Ammon's horn (tissue), 1 donor: ENCODE results near the gene TGIF2.
A peak's percentile ranks its signal among the peaks of the same experiment; 100 is the strongest.
"Not testable (repeated sequence)": the region's sequence is repeated elsewhere in the genome, so short reads cannot be mapped to it uniquely, and the experiment has no call there.

Experiments used
- DNase-seq: peaks from one replicate; pipeline ENCODE4 v3.0.0-alpha.2; 2016; ENCODE audit warnings: low spot score

The TGIF2 gene

GRCh38 chr20:36579996-36580545 lies 6.7 kb downstream of the TGIF2 start:
- DNase-seq, result no peak

DNA sequence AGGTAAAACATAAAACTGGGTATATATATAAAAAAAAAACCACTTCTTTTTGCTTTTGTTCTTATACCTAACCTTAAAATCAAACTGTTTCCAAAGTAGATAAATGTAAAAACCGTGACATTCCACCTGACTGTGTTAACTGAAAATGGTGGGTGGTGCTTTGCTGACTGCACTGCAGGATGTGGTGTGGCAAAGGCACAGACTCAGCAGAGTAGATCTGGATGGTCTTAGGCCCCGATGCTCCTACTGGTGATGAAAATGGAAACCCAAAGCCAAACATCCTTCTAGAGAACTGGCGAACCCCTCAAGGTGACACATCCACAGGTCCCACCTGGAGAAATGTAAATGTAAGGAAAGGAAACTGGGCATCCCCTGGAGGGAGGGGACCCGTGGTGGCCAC lies 8.9 kb downstream of the TGIF2 start:
- DNase-seq, result no peak

DNA sequence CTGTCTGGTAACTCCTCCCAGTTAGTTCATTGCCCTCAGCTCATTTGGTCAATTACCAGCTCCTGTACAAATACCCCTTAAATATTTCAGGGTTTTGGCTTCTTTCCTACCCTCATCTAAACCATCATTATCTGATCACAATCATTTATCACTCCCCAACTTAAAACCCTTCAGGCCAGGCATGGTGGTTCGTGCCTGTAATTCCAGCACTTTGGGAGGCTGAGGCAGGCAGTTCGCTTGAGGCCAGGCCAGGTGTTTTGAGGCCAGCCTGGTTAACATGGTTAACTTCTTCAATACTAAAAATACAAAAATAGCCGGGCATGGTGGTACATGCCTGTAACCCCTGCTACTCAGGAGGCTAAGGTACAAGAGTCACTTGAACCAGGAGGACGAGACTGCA lies 9.4 kb downstream of the TGIF2 start:
- DNase-seq, result no peak

- no peak for DNase-seq
Measured at GRCh38 chr20:36584018-36584481, 10.7 kb downstream of the TGIF2 start.

DNA sequence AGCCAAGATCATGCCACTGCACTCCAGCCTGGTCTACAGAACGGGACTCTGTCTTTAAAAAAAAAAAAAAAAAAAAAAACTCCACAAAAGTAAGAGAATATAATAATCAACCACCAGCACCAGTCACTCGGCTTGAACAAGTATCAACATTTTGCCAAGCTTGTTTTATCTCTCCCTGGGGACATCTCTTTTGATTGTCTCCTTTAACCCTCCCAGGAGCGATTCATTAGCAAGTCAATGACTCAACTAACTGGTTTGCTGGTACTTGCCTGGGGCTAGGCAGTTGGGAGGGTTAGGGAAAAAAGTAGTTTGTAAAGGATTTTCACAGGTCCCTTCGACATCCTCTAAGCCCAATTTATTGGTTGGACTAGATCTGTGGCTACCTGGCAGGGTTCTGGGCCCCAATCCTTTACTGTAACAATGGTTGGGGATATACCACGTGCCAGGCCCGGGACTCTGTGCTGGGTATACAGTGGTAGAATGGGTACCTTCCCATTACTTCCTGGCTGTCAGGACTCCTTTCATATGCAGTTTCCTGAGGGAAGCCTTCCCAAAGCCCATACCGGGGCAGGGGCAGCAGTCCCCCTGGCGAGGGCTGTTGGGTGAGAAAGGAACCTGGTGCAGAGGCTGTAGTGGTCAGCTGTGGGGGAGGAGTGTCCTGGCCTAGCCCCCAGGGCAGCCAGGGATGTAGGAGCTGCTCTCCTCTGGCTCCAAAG lies 12.2 kb downstream of the TGIF2 start:
- no peak for DNase-seq

DNA sequence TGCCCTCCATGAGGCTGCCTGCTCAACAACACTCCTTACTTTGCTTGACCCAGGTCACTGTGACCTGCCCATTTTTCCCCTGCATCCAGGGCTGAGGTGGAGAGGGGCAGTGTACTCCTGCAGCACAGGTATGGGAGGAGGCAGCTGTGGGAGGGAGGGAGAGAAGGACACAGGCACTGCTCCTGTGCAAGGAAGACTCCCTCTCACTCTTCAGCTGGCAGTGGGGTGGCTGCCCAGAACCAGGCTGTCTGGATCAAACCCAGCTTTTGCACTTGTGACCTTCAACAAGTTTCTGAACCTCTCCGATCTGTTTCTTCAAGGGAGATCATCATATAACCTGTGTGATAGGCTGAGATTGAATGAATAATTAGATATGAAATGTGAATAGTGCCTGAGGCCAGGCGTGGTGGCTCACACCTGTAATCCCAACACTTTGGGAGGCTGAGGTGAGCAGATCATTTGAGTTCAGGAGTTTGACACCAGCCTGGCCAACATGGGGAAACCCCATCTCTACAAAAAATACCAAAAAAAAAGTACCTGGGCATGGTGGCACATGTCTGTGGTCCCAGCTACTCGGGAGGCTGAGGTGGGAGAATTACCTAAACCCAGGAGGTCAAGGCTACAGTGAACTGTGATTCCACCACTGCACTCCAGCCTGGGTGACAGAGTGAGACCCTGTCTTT lies 14.1 kb downstream of the TGIF2 start:
- no peak for DNase-seq

DNA sequence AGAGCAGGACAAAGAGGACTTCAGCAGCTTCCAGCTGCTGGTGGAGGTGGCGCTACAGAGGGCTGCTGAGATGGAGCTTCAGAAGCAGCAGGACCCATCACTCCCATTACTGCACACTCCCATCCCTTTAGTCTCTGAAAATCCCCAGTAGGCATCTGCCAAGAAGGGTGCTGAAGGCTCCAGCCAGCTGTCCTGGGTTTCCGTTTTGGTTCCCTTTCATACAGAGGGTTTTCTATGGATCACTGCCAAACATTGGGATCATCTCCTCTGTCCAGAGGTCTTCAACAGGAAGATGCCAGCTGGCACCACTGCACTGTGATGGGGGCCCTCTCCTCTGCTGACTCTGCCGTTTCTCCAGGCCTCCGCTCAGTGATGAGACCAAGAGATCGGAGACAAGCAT lies 17.9 kb downstream of the TGIF2 start:
- DNase-seq, result no peak

- peak; percentile 66 for DNase-seq
Measured at GRCh38 chr20:36591854-36592641, 18.7 kb downstream of the TGIF2 start.

GRCh38 chr20:36593347-36593929 lies 20.0 kb downstream of the TGIF2 start:
- no peak for DNase-seq

DNA sequence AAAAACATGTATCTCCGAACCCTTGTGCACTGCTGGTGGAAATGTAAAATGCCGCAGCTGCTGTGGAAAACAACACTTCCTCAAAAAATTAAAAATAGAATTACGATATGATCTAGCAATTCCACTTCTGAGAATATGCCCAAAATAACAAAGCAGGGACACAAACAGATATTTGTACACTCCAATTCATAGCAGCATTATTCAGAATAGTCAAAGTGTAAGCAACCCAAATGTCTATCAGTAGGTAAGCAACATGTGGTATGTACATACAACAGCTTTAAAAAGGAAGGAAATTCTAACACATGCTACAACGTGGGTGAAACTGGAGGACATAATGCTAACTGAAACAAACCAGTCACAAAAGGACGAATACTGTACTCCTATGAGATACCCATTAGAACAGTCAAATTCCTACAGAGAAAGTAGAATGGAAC lies 26.5 kb downstream of the TGIF2 start:
- peak; percentile 40 for DNase-seq

DNA sequence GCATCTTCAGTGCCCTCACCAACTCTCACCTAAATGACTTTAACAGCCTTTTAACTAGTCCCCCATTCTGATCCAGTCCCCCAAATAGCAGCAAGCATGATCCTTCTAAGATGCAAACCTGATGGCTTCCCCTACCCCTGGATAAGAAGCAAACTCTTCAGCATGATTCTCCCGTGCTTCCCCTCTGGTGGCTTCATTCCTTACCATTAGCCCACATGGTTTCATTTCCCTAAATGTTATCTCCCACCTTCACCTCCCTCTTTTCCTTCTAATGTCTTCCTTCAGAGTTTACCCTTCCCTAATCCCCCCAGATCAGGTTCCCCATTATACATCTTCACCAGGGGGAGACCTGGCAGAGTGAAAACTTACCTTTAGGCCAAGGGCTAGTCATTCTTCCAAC lies 28.1 kb downstream of the TGIF2 start:
- no peak for DNase-seq

DNA sequence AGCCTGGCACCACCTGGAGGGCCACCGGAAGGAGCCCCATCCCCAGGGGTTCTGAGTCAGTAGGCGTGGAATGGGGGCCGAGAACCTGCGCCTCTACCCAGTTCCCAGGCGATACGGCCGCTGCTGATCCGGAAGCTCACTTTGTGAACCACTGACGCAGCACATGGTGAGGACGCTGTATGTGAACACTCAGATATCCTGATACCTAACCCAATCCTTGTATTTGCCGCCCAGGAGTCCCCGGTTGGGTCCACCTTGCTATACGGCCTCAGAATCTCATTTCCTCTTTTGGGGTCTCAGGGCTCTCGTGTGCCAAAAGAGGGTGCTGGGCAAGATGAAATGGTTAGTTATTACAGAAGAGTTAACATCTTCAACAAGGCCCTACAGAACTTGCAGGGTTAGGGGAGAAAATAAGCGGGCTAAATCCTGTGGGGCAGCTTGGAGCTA lies 31.6 kb downstream of the TGIF2 start:
- peak; percentile 43 for DNase-seq

DNA sequence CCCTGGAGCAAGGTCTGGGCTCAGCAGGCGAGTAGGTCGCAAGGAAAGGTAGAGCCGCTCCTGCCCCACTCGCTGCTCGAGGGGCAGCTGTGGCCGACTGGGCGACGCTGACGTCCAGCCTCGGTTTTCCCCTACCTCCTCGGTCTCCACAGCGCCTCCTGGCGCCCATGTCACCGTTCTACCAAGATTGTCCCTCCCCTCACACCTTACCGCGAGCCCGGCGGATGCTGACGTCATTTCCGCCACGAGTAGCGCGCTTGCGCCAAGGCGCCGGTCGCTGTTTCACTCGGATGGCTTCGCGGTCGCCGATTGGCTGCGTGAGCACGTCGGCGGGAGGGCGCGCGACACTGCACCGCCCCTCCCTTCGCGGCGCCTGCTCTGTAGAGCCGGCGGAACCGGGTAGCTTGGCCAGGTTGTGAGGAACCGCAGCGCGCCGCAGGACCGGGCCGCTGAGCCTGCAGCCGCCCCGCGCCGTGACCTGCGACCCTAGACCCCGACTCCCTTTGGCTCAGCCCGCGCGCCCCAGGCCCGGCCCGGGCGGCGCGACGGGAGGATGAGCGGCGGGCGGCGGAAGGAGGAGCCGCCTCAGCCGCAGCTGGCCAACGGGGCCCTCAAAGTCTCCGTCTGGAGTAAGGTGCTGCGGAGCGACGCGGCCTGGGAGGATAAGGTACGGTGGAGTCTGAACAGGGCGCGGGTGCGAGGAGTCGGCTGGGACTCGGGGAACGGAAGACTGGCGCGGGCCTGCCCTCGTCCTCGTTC lies 32.2 kb downstream of the TGIF2 start, which contains the start of gene RAB5IF:
Gene RAB5IF (plus strand): TSS at position 381 of the 759 bp plus-strand sequence. CDS start 173 bp downstream, at position 554.
- DNase-seq, result peak; percentile 97

GRCh38 chr20:36606158-36607066 lies 33.0 kb downstream of the TGIF2 start:
- no peak for DNase-seq

GRCh38 chr20:36607586-36608387 lies 34.4 kb downstream of the TGIF2 start:
- DNase-seq, result no peak

DNA sequence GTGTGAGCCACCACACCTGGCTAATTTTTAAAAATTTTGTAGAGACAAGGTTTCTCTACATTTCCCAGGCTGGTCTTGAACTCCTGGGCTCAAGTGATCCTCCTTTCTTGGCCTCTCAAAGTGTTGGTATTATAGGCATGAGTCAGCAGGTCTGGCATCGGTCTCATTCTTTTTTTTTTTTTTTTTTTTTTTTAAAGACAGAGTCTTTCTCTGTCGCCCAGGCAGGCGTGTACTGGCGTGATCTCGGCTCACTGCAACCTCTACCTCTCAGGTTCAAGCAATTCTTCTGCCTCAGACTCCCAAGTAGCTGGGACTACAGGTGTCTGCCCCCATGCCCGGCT lies 35.0 kb downstream of the TGIF2 start:
- DNase-seq, result not testable (repeated sequence)

DNA sequence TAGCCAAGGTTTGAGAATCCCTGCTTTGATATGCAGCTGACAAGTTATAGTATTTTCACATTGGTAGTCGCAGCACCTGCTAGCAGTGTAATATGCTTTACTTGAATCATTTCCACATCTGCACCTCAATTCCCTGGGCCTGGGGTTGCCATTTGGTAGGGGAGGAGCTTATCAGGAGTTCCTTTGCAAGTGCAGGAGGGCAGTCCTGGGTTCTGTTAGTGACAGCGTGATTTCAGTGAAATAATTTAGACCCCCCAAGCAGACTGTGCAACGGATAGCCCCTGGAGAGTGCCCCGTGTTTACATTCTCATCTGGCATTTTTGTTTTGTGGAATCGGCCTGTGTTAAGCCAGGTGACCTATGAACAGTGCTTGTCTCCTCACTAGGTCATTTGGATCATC lies 38.2 kb downstream of the TGIF2 start:
- no peak for DNase-seq

DNA sequence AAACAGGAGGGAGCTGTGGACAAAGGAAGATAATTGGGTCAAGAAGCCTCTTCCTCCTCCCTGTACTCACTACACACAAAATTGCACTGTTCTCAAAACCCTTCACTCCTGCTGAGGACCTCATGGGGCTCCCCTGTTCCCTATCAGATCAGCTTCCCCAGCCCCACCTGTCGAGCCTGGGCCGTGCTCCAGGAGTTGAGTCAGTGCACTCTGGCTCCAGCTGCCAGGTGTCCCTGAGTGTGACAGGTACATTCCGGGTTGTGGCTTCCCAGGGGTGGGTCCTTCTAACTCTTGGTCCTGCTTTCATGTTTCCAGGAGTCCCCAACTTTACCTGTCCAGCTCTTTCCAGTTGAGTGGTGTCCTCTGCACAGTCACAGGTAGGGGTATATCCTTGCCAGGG lies 40.6 kb downstream of the TGIF2 start:
- no peak for DNase-seq
